HG03095 (cell line): Measurements from ENCODE around the gene PATJ.
A peak's percentile ranks its signal among the peaks of the same experiment; 100 is the strongest.
"Not testable (repeated sequence)": the region's sequence is repeated elsewhere in the genome, so short reads cannot be mapped to it uniquely, and the experiment has no call there.

ENCODE experiments used
- ATAC-seq: cut with Tn5 transposase; IDR thresholded peaks from one replicate; pipeline ENCODE4 v1.9.1; 2021; ENCODE audit warnings: moderate library complexity; ENCODE audit not compliant: unreplicated experiment

Gene PATJ, protein sequence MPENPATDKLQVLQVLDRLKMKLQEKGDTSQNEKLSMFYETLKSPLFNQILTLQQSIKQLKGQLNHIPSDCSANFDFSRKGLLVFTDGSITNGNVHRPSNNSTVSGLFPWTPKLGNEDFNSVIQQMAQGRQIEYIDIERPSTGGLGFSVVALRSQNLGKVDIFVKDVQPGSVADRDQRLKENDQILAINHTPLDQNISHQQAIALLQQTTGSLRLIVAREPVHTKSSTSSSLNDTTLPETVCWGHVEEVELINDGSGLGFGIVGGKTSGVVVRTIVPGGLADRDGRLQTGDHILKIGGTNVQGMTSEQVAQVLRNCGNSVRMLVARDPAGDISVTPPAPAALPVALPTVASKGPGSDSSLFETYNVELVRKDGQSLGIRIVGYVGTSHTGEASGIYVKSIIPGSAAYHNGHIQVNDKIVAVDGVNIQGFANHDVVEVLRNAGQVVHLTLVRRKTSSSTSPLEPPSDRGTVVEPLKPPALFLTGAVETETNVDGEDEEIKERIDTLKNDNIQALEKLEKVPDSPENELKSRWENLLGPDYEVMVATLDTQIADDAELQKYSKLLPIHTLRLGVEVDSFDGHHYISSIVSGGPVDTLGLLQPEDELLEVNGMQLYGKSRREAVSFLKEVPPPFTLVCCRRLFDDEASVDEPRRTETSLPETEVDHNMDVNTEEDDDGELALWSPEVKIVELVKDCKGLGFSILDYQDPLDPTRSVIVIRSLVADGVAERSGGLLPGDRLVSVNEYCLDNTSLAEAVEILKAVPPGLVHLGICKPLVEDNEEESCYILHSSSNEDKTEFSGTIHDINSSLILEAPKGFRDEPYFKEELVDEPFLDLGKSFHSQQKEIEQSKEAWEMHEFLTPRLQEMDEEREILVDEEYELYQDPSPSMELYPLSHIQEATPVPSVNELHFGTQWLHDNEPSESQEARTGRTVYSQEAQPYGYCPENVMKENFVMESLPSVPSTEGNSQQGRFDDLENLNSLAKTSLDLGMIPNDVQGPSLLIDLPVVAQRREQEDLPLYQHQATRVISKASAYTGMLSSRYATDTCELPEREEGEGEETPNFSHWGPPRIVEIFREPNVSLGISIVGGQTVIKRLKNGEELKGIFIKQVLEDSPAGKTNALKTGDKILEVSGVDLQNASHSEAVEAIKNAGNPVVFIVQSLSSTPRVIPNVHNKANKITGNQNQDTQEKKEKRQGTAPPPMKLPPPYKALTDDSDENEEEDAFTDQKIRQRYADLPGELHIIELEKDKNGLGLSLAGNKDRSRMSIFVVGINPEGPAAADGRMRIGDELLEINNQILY (N-terminal part only)

DNA sequence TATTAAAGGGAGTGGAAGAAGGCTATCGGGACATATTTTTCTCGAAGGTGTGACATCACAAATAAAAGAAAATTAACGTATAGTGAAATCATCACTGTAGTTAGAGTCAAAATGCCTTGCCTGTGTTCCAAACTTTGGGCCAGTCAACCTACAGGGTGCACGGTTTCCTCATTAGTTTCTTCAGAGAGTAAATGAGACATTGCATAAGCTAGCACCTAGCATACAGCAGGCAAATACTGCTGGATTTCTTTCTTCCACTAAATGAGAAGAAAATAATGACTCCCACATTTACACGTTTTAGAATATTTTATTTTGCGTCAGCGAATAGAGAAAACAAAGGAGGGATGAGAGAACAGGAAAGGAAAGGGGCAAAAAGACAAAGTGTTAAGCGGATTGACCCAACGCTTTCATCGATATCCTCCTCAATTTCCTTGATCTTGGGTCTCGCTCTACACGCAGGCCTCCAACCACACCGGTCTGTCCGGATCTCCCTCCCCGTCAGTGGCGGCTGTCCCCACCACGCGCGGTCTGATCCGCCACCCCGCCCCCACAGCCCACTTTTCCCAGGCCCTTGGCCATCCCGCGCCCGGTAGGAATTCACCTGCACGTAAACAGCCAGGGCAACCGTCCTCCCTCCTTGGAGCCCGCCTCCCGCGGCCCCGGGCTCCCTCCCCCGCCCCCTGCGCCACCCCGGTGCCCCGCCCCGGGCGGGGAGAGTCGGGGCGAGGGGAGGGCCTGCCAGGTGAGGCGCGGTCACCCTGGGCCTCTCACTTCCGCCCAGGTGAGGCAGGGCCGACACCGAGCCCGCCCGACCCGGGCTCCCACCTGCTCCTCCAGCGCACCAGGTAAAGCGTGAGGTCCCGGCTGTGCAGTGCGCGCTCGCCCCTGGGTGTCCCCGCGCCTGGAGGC, at the start of gene PATJ:
Gene PATJ (plus strand): TSS at position 770 of the 909 bp plus-strand sequence. CDS start 20,413 bp downstream, outside the sequence.
- peak; percentile 71 for ATAC-seq

- ATAC-seq, result no peak
Observed at GRCh38 chr1:61699911-61700851, 42.1 kb upstream of the PATJ start.

DNA sequence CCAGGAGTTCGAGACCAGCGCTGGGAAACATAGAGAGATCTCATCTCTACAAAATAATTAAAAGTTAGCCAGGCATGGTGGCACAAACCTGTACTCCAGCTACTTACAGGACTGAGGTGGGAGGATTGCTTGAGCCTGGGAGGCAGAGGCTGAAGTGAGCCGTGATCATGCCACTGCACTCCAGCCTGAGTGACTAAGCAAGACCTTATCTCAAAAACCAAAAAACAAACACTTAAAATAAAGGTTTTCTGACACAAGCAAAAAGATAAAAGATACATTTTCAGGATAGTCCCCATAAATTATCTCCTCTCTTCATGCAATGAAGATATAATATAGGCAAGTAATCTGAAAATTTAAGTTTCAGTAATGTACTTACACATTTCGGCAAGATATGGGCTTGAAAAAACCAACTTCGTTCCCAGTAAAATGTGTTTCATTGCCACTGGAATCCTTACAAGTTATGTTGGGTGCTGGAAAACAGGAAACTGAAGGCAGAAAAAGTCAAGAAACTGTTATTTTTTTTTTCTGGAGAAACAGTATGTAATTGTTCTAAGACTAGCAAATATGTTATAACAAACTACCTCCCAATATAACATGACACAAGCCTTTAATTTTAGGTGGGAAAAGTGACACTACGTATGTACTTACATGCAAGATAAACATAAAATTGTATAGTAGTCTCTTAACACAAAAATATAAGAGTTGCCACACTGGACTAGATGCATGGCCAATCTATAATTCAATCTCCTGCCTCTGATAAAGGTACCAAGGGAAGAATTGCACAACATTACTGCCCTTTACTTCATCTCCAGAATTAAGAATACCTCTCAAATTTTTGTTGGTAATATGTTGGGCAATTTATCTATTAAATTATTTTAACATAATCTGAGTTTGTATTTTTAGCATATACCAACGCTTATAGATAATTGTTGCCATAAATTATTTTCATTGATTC, 33.0 kb upstream of the PATJ start:
- no peak for ATAC-seq

DNA sequence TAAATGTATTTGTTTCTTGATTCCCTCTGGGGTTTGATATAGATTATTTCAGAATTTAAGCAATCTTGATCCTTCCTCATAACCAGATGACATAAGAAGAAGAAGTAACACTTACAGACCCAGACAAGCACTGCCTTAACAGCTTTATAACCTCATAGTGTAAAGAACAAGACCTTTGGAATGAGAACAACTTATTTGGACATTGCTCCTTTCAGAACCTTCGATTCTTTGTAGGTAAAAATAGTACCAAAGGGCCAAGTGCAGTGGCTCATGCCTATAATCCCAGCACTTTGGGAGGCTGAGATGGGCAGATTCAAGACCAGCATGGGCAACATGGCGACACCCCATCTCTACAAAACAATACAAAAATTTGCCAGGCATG, 32.4 kb upstream of the PATJ start:
- no peak for ATAC-seq

- ATAC-seq, result not testable (repeated sequence)
Observed at GRCh38 chr1:61711257-61711656, 31.0 kb upstream of the PATJ start.

GRCh38 chr1:61711969-61712368, 30.3 kb upstream of the PATJ start:
- no peak for ATAC-seq

DNA sequence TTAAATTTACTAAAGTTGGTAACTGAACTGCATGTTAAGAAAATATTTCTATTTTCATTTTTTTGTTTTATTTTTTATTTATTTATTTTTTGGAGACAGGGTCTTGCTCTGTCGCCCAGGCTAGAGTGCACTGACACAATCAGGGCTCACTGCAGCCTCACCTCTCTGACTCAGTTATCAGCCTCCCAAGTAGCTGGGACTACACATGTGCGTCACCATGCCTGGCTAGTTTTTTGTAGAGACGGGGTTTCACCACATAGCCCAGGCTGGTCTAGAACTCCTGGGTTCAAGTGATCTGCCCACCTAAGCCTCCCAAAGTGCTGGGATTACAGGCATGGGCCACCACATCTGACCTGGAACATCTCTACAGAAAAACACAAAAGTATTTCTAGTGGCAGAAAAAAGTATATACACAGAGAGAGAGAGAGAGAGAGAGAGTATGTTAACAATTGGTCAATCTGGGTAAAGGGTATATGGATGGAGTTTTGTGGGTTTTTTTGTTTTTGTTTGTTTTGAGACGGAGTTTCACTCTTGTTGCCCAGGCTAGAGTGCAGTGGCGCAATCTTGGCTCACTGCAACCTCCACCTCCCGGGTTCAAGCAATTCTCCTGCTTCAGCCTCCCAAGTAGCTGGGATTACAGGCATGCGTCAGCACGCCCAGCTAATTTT, 23.1 kb upstream of the PATJ start:
- ATAC-seq, result not testable (repeated sequence)

DNA sequence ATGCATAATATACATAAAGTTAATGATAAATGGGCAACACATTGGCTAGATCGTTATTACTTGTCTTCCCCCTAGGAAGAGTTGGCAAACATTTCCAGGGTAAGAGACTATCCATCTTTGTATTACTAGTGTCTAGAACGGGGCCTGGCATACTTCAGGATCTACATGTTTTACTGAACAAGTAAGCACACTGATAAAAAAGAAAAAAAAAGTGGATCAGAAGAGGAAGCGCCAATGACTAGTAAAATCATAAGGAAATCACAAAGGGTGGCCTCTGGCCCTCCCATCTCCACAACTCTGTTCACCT, 17.8 kb upstream of the PATJ start:
- ATAC-seq, result no peak

DNA sequence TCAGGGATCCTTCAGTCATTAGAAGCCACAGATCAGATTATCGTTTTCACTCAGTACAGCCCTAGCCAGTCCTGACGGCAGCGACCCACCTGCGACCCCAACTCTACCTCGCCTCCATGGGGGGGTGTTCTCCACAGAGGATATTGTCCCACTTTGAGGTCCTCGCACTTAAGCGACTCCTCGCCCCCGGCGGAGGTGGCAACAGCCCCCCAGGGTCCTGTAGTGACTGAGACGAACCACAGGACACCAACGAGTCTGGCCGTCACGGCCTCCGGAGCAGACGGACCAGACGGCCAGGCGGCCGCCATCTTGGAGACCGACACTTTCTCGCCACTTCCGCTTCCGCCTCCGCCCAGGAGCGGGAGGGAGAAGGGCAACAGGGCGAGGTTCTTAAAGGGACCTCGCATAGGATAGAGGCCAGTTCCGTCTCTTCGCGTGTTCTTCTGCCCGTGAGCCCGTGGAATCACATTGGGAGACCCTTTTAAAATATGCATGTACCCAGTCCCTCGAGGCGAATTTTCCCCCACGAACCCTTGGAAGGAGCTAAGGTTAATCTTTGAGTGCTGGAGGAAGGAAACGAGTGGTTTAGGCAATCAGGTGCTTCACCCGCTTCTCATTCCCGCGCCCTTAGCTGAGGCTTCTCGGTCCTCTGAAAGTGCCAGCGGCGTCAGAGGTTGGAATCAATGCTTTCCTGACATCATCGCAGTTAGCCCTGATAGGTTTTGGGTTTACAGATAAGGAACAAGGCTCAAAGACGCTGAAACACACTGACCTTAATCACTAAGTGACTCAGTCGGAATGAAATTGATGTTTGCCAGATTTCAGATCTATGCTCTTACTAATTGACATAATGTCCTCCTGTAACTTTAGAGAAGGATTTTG, 17.2 kb upstream of the PATJ start, which contains the start of gene TM2D1:
Gene TM2D1 (minus strand): TSS at position 329 of the 882 bp plus-strand sequence. CDS start 21 bp downstream, at position 308.
- ATAC-seq, result peak; percentile 99

- no peak for ATAC-seq
Observed at GRCh38 chr1:61727544-61727943, 14.7 kb upstream of the PATJ start.

- ATAC-seq, result not testable (repeated sequence)
Observed at GRCh38 chr1:61730679-61731078, 11.6 kb upstream of the PATJ start.

- ATAC-seq, result no peak
Observed at GRCh38 chr1:61732726-61733125, 9.6 kb upstream of the PATJ start.

GRCh38 chr1:61740751-61741700, 1.3 kb upstream of the PATJ start:
- ATAC-seq, result no peak

- ATAC-seq, result peak; percentile 46
Observed at GRCh38 chr1:61742620-61743430, 545 bp downstream of the PATJ start.

- ATAC-seq, result no peak
Observed at GRCh38 chr1:61743431-61743705, 1.1 kb downstream of the PATJ start.
